OCI-LY3 (cell line): ENCODE results near the gene ABCF1.

Experiments
- H2AFZ ChIP-seq: fragments of 200-600, 300-600 bp; shearing (Covaris generic); 2 replicates; pipeline ENCODE4 v1.6.0; 2014; ENCODE audit warnings: antibody characterized with exemption, low read depth, low read length
- H3K27ac ChIP-seq: fragments of 200-600, 300-600 bp; sonication (generic); 2 replicates; pipeline ENCODE4 v1.5.1; 2014; ENCODE audit warnings: mild to moderate bottlenecking, low read length, moderate library complexity, mixed read lengths
- H3K27me3 ChIP-seq: fragments of 200-600, 300-600 bp; sonication (generic); 2 replicates; pipeline ENCODE4 v1.6.1; 2014; ENCODE audit warnings: low read depth, low read length, mixed read lengths
- H3K36me3 ChIP-seq: fragments of 200-600, 300-600 bp; sonication (generic); replicated peaks from 2 replicates; pipeline ENCODE3; 2014; ENCODE audit warnings: low read depth, low read length, mixed read lengths
- H3K4me1 ChIP-seq: fragments of 300-600, 200-600 bp; sonication (generic); 2 replicates; pipeline ENCODE4 v1.6.1; 2014; ENCODE audit warnings: low read length, mixed read lengths
- H3K4me2 ChIP-seq: fragments of 200-600, 300-600 bp; sonication (generic); 2 replicates; pipeline ENCODE4 v1.6.1; 2014; ENCODE audit warnings: low read length, mixed read lengths
- H3K4me3 ChIP-seq: fragments of 300-600, 200-600 bp; sonication (generic); 2 replicates; pipeline ENCODE4 v1.5.1; 2014; ENCODE audit warnings: antibody characterized with exemption, mild to moderate bottlenecking, low read length, moderate library complexity
- H3K79me2 ChIP-seq: fragments of 300-600, 200-600 bp; shearing (Covaris generic); 2 replicates; pipeline ENCODE4 v1.6.1; 2014; ENCODE audit warnings: mild to moderate bottlenecking, low read length, mixed read lengths
- H3K9ac ChIP-seq: fragments of 300-600, 200-600 bp; shearing (Covaris generic); 2 replicates; pipeline ENCODE4 v1.6.0; 2014; ENCODE audit warnings: mild to moderate bottlenecking, low read length, moderate library complexity
- H3K9me3 ChIP-seq: fragments of 200-600, 300-600 bp; shearing (Covaris generic); 2 replicates; pipeline ENCODE4 v1.6.1; 2014; ENCODE audit warnings: low read length, mixed read lengths; ENCODE audit not compliant: insufficient read depth
- H4K20me1 ChIP-seq: fragments of 200-600, 300-600 bp; sonication (generic); 2 replicates; pipeline ENCODE4 v1.6.1; 2016; ENCODE audit warnings: low read length, mixed read lengths; ENCODE audit not compliant: insufficient read depth
- EZH2phosphoT487 ChIP-seq: fragments of 200-600 bp; shearing (Covaris generic); IDR thresholded peaks from 2 replicates; pipeline ENCODE4 v1.6.1; 2018; ENCODE audit warnings: antibody characterized with exemption, mixed run types, low read depth
- TF ChIP-seq, protein P1 (sequence below): fragments of 200-600, 300-600 bp; sonication (generic); IDR thresholded peaks from 2 replicates; pipeline ENCODE4 v1.5.1; 2014; ENCODE audit warnings: antibody characterized with exemption, low read length, low read depth

ABCF1 gene

DNA sequence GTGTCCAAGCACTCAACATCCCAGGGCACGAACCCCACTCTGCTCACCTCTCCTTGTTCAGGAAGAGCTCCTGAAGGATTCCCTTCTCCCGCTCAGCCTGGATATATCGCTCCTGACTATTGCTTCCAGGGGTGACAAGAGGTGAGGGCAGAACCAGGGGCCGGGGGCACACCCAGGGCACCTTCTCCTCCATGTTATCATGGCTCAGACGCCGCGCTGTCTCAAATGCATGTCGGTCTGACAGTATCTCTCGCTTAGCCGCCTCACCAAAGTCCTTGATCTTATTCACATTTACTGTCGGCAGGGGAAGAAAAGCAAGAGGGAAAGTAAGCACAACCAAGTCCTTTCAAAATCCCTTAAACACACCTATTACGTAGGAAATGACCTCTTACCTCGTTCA lies 32.7 kb downstream of the ABCF1 start:
- Histone ChIP-seq H3K9ac (no peak overlapping the region), H3K27me3 (no peaks in the 10 kb centered on the region), H3K79me2 (no peaks in the 10 kb centered on the region), H4K20me1 (no peaks in the 10 kb centered on the region; the same call in 1 of the 2 replicates), H3K4me2 (no peak overlapping the region), H3K4me3 (no peak overlapping the region), H2AFZ (no peak overlapping the region), H3K36me3 (peaks cover 71% of the 10 kb centered on the region), H3K4me1 (peaks cover 4% of the 10 kb centered on the region; the same call in 1 of the 2 replicates), H3K9me3 (no peaks in the 10 kb centered on the region), H3K27ac (no peak overlapping the region)
- TF ChIP-seq, protein P1, sequence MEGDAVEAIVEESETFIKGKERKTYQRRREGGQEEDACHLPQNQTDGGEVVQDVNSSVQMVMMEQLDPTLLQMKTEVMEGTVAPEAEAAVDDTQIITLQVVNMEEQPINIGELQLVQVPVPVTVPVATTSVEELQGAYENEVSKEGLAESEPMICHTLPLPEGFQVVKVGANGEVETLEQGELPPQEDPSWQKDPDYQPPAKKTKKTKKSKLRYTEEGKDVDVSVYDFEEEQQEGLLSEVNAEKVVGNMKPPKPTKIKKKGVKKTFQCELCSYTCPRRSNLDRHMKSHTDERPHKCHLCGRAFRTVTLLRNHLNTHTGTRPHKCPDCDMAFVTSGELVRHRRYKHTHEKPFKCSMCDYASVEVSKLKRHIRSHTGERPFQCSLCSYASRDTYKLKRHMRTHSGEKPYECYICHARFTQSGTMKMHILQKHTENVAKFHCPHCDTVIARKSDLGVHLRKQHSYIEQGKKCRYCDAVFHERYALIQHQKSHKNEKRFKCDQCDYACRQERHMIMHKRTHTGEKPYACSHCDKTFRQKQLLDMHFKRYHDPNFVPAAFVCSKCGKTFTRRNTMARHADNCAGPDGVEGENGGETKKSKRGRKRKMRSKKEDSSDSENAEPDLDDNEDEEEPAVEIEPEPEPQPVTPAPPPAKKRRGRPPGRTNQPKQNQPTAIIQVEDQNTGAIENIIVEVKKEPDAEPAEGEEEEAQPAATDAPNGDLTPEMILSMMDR = no peak
- TF ChIP-seq EZH2phosphoT487 = no peak

DNA sequence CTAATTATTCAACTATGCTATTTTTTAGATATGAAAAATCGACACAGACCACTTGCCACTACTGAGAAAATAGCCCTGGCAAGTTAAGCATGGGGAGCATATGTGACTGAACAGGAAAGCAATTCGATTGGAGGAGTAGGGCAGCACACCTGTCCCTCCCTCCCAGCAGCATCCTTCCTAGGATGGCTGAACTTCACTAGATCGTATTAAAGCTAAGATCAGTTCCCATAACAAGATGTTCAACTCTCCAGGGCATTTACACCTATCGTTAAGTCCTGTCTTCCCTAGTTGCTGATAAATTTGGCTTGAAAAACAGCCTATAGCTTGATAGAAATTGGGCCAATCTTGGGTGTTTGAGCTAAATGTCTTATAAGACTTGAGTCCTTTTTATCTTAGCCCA lies 38.8 kb downstream of the ABCF1 start:
- peaks cover 43% of the 10 kb centered on the region for H3K79me2 ChIP-seq
- no peak for TF ChIP-seq EZH2phosphoT487
- TF ChIP-seq, protein P1 = no peak
- peaks cover 23% of the 10 kb centered on the region for H4K20me1 ChIP-seq
- no peaks in the 10 kb centered on the region for H3K9me3 ChIP-seq
- no peaks in the 10 kb centered on the region for H3K27me3 ChIP-seq
- H3K36me3 ChIP-seq = peaks cover 72% of the 10 kb centered on the region
- H3K9ac ChIP-seq = no peak overlapping the region
- H3K4me2 ChIP-seq = no peak overlapping the region
- peaks cover 24% of the 10 kb centered on the region for H3K4me1 ChIP-seq
- H3K4me3 ChIP-seq = no peak overlapping the region
- no peak overlapping the region for H3K27ac ChIP-seq
- H2AFZ ChIP-seq = no peak overlapping the region

DNA sequence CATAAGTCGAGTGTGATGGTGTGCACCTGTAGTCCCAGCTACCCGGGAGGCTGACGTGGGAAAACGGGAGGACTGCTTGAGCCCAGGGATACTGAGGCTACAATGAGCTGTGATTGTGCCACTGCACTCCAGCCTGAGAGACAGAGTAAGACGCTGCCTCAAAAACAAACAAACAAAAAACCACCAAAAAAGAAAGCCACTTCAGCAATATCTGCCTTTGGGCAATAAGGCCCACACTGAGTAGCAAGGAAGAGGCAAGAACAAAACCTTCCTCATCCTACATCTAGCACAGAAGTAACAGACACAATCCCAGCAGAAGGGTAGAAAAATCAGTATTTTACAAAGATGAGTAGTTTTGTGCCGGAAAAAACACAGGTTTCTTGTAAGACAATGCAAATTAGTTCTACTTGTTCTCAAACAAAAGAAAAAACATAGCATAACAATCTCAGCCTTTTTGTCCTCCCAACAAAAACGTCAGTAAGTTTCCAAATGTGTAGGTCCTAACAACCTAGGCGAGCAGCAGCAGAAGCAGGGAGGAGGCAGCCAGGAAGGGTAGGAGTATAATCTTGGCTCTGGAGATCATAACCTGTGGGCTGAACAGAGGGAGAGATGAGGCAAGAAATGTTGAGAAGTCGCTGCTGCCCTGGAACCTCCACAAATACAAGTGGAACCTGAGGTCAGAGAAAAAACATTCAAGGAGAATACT lies 40.1 kb downstream of the ABCF1 start:
- H3K36me3 ChIP-seq = peaks cover 75% of the 10 kb centered on the region
- no peaks in the 10 kb centered on the region for H3K9me3 ChIP-seq
- no peak for TF ChIP-seq EZH2phosphoT487
- TF ChIP-seq, protein P1 = no peak
- no peak overlapping the region for H3K27ac ChIP-seq
- H3K4me1 ChIP-seq = peaks cover 24% of the 10 kb centered on the region
- no peak overlapping the region for H2AFZ ChIP-seq
- H3K4me3 ChIP-seq = no peak overlapping the region
- peaks cover 23% of the 10 kb centered on the region for H4K20me1 ChIP-seq
- H3K4me2 ChIP-seq = no peak overlapping the region
- H3K9ac ChIP-seq = no peak overlapping the region
- H3K79me2 ChIP-seq = peaks cover 55% of the 10 kb centered on the region
- H3K27me3 ChIP-seq = no peaks in the 10 kb centered on the region

DNA sequence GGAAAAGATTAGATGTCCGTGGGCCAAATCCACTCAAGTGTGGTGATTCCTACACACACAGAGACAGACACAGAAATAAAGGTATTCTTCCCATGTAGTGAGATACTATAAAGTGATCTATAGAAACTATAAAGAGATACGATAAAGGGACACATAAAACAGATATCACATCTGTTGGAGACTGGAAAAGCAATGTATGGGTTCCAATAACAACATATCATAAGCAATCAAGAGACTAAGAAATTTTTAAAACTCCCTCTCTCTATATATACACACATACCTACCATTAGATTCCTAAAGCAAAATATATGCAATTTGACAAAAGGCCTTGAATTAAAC lies 40.6 kb downstream of the ABCF1 start:
- Histone ChIP-seq H3K27me3 (no peaks in the 10 kb centered on the region), H3K4me3 (no peak overlapping the region), H3K4me1 (peaks cover 22% of the 10 kb centered on the region), H2AFZ (no peak overlapping the region), H3K9me3 (no peaks in the 10 kb centered on the region), H3K79me2 (peaks cover 60% of the 10 kb centered on the region), H4K20me1 (peaks cover 23% of the 10 kb centered on the region), H3K9ac (no peak overlapping the region), H3K4me2 (no peak overlapping the region), H3K27ac (no peak overlapping the region), H3K36me3 (peaks cover 75% of the 10 kb centered on the region)
- TF ChIP-seq, protein P1 = no peak
- TF ChIP-seq EZH2phosphoT487 = no peak
